ENCODE results near the gene CTNND2. TPM values are rescaled to one million over a fixed set of nuclear protein-coding genes. Genes with fewer than 3 reads are reported as not detected.

The CTNND2 gene
- total and polyA plus RNA-seq, 9 of the 15 experiments (the other 6 are each of a cell fraction or from before 2014, with no cell fraction given) = 0.03 to 0.35 TPM; not detected in 7

- TF ChIP-seq POU5F1 (IDR thresholded peaks at IDR 0.05; ENCODE audit: borderline replicate concordance, low read depth, low read length, partially characterized antibody) (no peak), HLTF (IDR thresholded peaks at IDR 0.05) (no peak), THAP7 (CRISPR knock-in tag; IDR thresholded peaks at IDR 0.05) (no peak)
These were observed 284.1 kb downstream of the CTNND2 start (continued) for GRCh38 chr5:11620172-11620571.

- no TSS peak for BruUV-seq (replicated peaks)
- H4K20me1 ChIP-seq (replicated peaks; ENCODE audit: control insufficient read depth, insufficient read depth, low read length) = no peaks in the 10 kb centered on the region
- no peaks in the 10 kb centered on the region for H3K4me1 ChIP-seq (replicated peaks in 1 of 2; ENCODE audit: control insufficient read depth in 2 of 2, insufficient read depth in 2 of 2, low read length in 2 of 2)
- ChIA-PET POLR2A (no interaction called here), CTCF (ENCODE audit: low intra/inter-chr PET ratio) (no interaction called here)
- H3K9me3 ChIP-seq (replicated peaks; ENCODE audit: control insufficient read depth, insufficient read depth, low read depth, low read length) = peaks cover 2% of the 10 kb centered on the region; the same call in 1 of the 2 replicates
- no peaks in the 10 kb centered on the region for H3K36me3 ChIP-seq (ENCODE audit: control insufficient read depth, insufficient read depth, low read length)
- 6% methylated on average over 1 of the region's 1 CpG for WGBS (ENCODE audit: insufficient coverage, low coverage, missing lambda C conversion rate)
- no peaks in the 10 kb centered on the region for H3K9me1 ChIP-seq (ENCODE audit: control insufficient read depth, insufficient read depth, low read length)
- H2AFZ ChIP-seq (ENCODE audit: low read depth, low read length) = no peak overlapping the region
- DNase-seq (ENCODE audit: extremely low read depth in 1 of 4, low spot score in 3 of 4) (no peak), ATAC-seq (no peak), FAIRE-seq (no peak)
- no peaks in the 10 kb centered on the region for H3K27me3 ChIP-seq (ENCODE audit: control insufficient read depth in 2 of 2, insufficient read depth in 2 of 2, low read length in 2 of 2)
- in situ Hi-C loops (cut with MboI) = no loop called here
- H3K4me3 ChIP-seq = no peak overlapping the region
- no peak overlapping the region for H3K27ac ChIP-seq (ENCODE audit: extremely low read depth, low read depth, low read length)
- H3K9ac ChIP-seq (ENCODE audit: insufficient read depth in 1 of 2, low read depth in 2 of 2, low read length in 2 of 2) = no peak overlapping the region
- H3K4me2 ChIP-seq (ENCODE audit: insufficient read depth, low read length) = no peak overlapping the region
- intact Hi-C loops (cut with micrococcal nuclease) = no loop called here
- TF ChIP-seq KLF16 (IDR thresholded peaks at IDR 0.05) (no peak), EP300 (IDR thresholded peaks at IDR 0.05; ENCODE audit: low read length) (no peak), PCBP2 (IDR thresholded peaks at IDR 0.05; ENCODE audit: low read depth, low read length, poor library complexity, severe bottlenecking) (no peak), SMARCB1 (IDR thresholded peaks at IDR 0.05; ENCODE audit: insufficient read length, low read depth) (no peak), CCNT2 (IDR thresholded peaks at IDR 0.05; ENCODE audit: borderline replicate concordance, extremely low read depth, insufficient read length, low read depth, low read length) (no peak), ZFPM2 (CRISPR knock-in tag; IDR thresholded peaks at IDR 0.05) (no peak), ZSCAN29 (IDR thresholded peaks at IDR 0.05) (no peak), PATZ1 (CRISPR knock-in tag; IDR thresholded peaks at IDR 0.05; ENCODE audit: borderline replicate concordance) (no peak), MXI1 (IDR thresholded peaks at IDR 0.05; ENCODE audit: low read depth, low read length) (no peak), HMGXB4 (CRISPR knock-in tag; IDR thresholded peaks at IDR 0.05) (no peak)
- H3K79me2 ChIP-seq (ENCODE audit: control insufficient read depth, insufficient read depth, low read length) = no peaks in the 10 kb centered on the region
These were observed 284.8 kb downstream of the CTNND2 start for GRCh38 chr5:11619339-11620024.

Measured in K562 (cell line).